GM23338 (cell line): Measurements from ENCODE around the gene PLEKHS1. TPM values are rescaled to one million over a fixed set of nuclear protein-coding genes. Genes with fewer than 3 reads are reported as not detected.

Experiments used
- ATAC-seq: fragments of 200-7000 bp; cut with Tn5 transposase; 3 replicates; pipeline ENCODE4 v1.9.1; 2020
- DNase-seq: peaks from one replicate; pipeline ENCODE4 v3.0.0-alpha.2; 2015; ENCODE audit warnings: low spot score
- H2AFZ ChIP-seq: fragments of 200-600 bp; sonication (generic); 2 replicates; pipeline ENCODE4 v1.8.0; 2016; ENCODE audit warnings: antibody characterized with exemption, mild to moderate bottlenecking, moderate library complexity
- H3F3A ChIP-seq: fragments of 200-600 bp; sonication (generic); replicated peaks from 2 replicates; pipeline ENCODE4 v1.8.0; 2017; ENCODE audit warnings: antibody characterized with exemption, mixed run types, low read depth
- H3K27ac ChIP-seq: fragments of 200-600 bp; sonication (generic); 2 replicates; pipeline ENCODE4 v1.6.1; 2016; ENCODE audit warnings: low read depth
- H3K27me3 ChIP-seq: fragments of 200-600 bp; sonication (generic); 2 replicates; pipeline ENCODE4 v1.8.0; 2016; ENCODE audit warnings: mild to moderate bottlenecking, mixed run types, moderate library complexity; ENCODE audit not compliant: insufficient read depth
- H3K36me3 ChIP-seq: fragments of 200-600 bp; sonication (generic); 2 replicates; pipeline ENCODE4 v1.8.0; 2016; ENCODE audit warnings: mild to moderate bottlenecking; ENCODE audit not compliant: insufficient read depth
- H3K4me1 ChIP-seq: fragments of 200-600 bp; sonication (generic); 2 replicates; pipeline ENCODE4 v1.8.0; 2016; ENCODE audit warnings: mild to moderate bottlenecking, moderate library complexity; ENCODE audit not compliant: insufficient read depth
- H3K4me2 ChIP-seq: fragments of 200-600 bp; sonication (generic); 2 replicates; pipeline ENCODE4 v1.7.1; 2017; ENCODE audit warnings: mixed run types
- H3K4me3 ChIP-seq: fragments of 200-600 bp; sonication (generic); 2 replicates; pipeline ENCODE4 v1.6.1; 2016; ENCODE audit warnings: mixed run types
- H3K79me2 ChIP-seq: fragments of 200-600 bp; sonication (generic); replicated peaks from 2 replicates; pipeline ENCODE4 v1.8.0; 2017; ENCODE audit warnings: mild to moderate bottlenecking; ENCODE audit not compliant: insufficient read depth
- H3K9me2 ChIP-seq: fragments of 200-600 bp; sonication (generic); 2 replicates; pipeline ENCODE4 v1.8.0; 2017; ENCODE audit not compliant: insufficient read depth
- H4K20me1 ChIP-seq: fragments of 200-600 bp; sonication (generic); replicated peaks from 2 replicates; pipeline ENCODE4 v1.8.0; 2017; ENCODE audit warnings: mild to moderate bottlenecking; ENCODE audit not compliant: insufficient read depth
- H3K27ac Mint-ChIP-seq: 2 replicates; pipeline ENCODE4 v1.8.0; 2020; ENCODE audit warnings: inconsistent platforms, mild to moderate bottlenecking, moderate library complexity, mixed read lengths
- H3K27me3 Mint-ChIP-seq: 3 replicates; pipeline ENCODE4 v1.8.0; 2022; ENCODE audit warnings: low read depth, mild to moderate bottlenecking, moderate library complexity, mixed read lengths, inconsistent platforms; ENCODE audit not compliant: insufficient read depth, poor library complexity
- H3K36me3 Mint-ChIP-seq: 3 replicates; pipeline ENCODE4 v1.8.0; 2021; ENCODE audit warnings: low read depth, mild to moderate bottlenecking, inconsistent platforms, moderate library complexity, mixed read lengths
- H3K4me1 Mint-ChIP-seq: 3 replicates; pipeline ENCODE4 v1.8.0; 2020; ENCODE audit warnings: mild to moderate bottlenecking, inconsistent platforms, mixed read lengths
- H3K4me3 Mint-ChIP-seq: 3 replicates; pipeline ENCODE4 v1.8.0; 2021; ENCODE audit warnings: moderate library complexity, mild to moderate bottlenecking, inconsistent platforms, mixed read lengths
- H3K9me3 Mint-ChIP-seq: 3 replicates; pipeline ENCODE4 v1.8.0; 2020; ENCODE audit warnings: moderate library complexity, mild to moderate bottlenecking, inconsistent platforms, mixed read lengths
- CREB1 ChIP-seq: fragments of 250-450 bp; sonication (Bioruptor Pico); IDR thresholded peaks from 2 replicates; pipeline ENCODE4 v1.5.0; 2020; ENCODE audit warnings: low read depth, mild to moderate bottlenecking, moderate library complexity
- ETS1 ChIP-seq: IDR thresholded peaks from 2 replicates; pipeline ENCODE4 v1.6.1; 2016; ENCODE audit warnings: antibody characterized with exemption
- EZH2phosphoT487 ChIP-seq: fragments of 200-600 bp; sonication (generic); IDR thresholded peaks from one replicate; pipeline ENCODE4 v1.8.1; 2018; ENCODE audit warnings: antibody characterized with exemption; ENCODE audit not compliant: unreplicated experiment
- JUNB ChIP-seq: IDR thresholded peaks from one replicate; pipeline ENCODE4 v1.6.1; 2016; ENCODE audit warnings: antibody characterized with exemption; ENCODE audit not compliant: unreplicated experiment
- POLR2AphosphoS5 ChIP-seq: IDR thresholded peaks from 2 replicates; pipeline ENCODE4 v1.6.1; 2016; ENCODE audit warnings: antibody characterized with exemption, low read depth
- REST ChIP-seq: IDR thresholded peaks from one replicate; pipeline ENCODE4 v1.6.1; 2018; ENCODE audit warnings: antibody characterized with exemption; ENCODE audit not compliant: unreplicated experiment
- ZNF331 ChIP-seq: fragments of 250-450 bp; sonication (Bioruptor Pico); IDR thresholded peaks from 2 replicates; pipeline ENCODE4 v1.5.0; 2020; ENCODE audit warnings: low read depth, mild to moderate bottlenecking, moderate library complexity
- ZNF462 ChIP-seq: fragments of 250-450 bp; sonication (Bioruptor Pico); IDR thresholded peaks from 2 replicates; pipeline ENCODE4 v1.5.0; 2020; ENCODE audit warnings: mild to moderate bottlenecking, moderate library complexity
- polyA plus RNA-seq: library from polyadenylated mRNA; unstranded; fragments of >200 nt; fragmentation: Nextera tagmentation; extraction: Ambion mirVana; gene quantifications from 2 replicates; pipeline ENCODE4 v1.2.1, GENCODE V29; 2016
- total RNA-seq: library from RNA; depleted of rRNA; stranded (reverse); fragments of >200 nt; shearing (Covaris generic); gene quantifications from 2 replicates; pipeline ENCODE4 v1.2.3, GENCODE V29; 2014

The PLEKHS1 gene
- total and polyA plus RNA-seq, 2 experiments from 2014 or later = not detected

GRCh38 chr10:113762083-113762482, 10.6 kb downstream of the PLEKHS1 start (continued):
- TF ChIP-seq ZNF462 (CRISPR knock-in tag) (no peak), ZNF331 (no peak), POLR2AphosphoS5 (no peak), ETS1 (no peak), EZH2phosphoT487 (no peak)

- H3K27me3 ChIP-seq = no peaks in the 10 kb centered on the region
- ATAC-seq = no peak
- TF ChIP-seq ZNF331 (no peak), CREB1 (CRISPR knock-in tag) (no peak), JUNB (no peak), REST (no peak), EZH2phosphoT487 (no peak)
Measured at GRCh38 chr10:113764582-113764981, 13.1 kb downstream of the PLEKHS1 start.

More at GRCh38 chr10:113764582-113764981, 13.1 kb downstream of the PLEKHS1 start:
- H3K79me2 ChIP-seq = no peaks in the 10 kb centered on the region
- no peak overlapping the region for H3K4me3 ChIP-seq
- H3K4me1 ChIP-seq = no peaks in the 10 kb centered on the region
- no peak overlapping the region for H3K4me3 Mint-ChIP-seq
- H3K4me2 ChIP-seq = no peak overlapping the region
- no peaks in the 10 kb centered on the region for H3K36me3 ChIP-seq
- H3K27ac ChIP-seq = no peak overlapping the region
- H3K4me1 Mint-ChIP-seq = no peaks in the 10 kb centered on the region
- no peak overlapping the region for H2AFZ ChIP-seq
- DNase-seq = no peak
- no peaks in the 10 kb centered on the region for H3K36me3 Mint-ChIP-seq
- H3F3A ChIP-seq = no peaks in the 10 kb centered on the region
- no peak overlapping the region for H3K27ac Mint-ChIP-seq
- no peaks in the 10 kb centered on the region for H3K9me2 ChIP-seq
- no peaks in the 10 kb centered on the region for H4K20me1 ChIP-seq
- peaks cover 9% of the 10 kb centered on the region for H3K9me3 Mint-ChIP-seq
- no peaks in the 10 kb centered on the region for H3K27me3 Mint-ChIP-seq
